ENCODE data around the gene ATAD3B.

DNA sequence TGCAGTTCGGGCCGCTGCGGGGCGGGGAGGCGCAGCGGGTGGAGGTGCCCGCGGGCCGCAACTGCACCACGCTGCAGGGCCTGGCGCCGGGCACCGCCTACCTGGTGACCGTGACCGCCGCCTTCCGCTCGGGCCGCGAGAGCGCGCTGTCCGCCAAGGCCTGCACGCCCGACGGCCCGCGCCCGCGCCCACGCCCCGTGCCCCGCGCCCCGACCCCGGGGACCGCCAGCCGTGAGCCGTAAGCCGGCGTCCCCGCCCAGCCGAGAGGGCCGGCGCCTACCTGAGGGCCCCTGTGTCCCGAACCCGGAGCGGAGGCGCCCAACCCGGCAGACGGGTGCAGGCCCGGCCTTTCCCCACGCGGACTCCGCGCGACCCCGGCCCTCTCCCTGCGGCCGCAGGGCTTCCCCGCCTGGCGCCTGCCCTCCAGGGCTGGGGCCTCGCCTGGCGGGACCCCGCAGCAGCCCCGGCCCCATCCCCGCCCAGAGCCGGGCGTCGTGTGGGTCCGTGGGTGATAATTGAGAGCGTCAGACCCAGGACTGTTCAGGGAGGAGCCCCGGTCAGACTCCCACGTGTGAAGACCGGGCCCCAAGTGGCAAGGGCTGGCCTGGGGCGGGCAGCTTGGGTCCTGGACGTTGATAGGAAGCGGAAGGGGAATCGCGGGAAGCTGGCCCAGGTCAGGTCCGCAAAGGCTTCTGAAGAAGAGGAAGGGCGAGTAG lies 31.9 kb upstream of the ATAD3B start:
- TF ChIP-seq POLR2A (IDR thresholded peaks at IDR 0.05) (no peak), POLR2AphosphoS5 (IDR thresholded peaks at IDR 0.05) (no peak), EP300 (IDR thresholded peaks at IDR 0.05) (no peak)
- TF ChIP-seq, protein P1, sequence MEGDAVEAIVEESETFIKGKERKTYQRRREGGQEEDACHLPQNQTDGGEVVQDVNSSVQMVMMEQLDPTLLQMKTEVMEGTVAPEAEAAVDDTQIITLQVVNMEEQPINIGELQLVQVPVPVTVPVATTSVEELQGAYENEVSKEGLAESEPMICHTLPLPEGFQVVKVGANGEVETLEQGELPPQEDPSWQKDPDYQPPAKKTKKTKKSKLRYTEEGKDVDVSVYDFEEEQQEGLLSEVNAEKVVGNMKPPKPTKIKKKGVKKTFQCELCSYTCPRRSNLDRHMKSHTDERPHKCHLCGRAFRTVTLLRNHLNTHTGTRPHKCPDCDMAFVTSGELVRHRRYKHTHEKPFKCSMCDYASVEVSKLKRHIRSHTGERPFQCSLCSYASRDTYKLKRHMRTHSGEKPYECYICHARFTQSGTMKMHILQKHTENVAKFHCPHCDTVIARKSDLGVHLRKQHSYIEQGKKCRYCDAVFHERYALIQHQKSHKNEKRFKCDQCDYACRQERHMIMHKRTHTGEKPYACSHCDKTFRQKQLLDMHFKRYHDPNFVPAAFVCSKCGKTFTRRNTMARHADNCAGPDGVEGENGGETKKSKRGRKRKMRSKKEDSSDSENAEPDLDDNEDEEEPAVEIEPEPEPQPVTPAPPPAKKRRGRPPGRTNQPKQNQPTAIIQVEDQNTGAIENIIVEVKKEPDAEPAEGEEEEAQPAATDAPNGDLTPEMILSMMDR (IDR thresholded peaks at IDR 0.05), result no peak
